Stimulated activated CD4-positive, alpha-beta T cell treated with anti-CD3 and anti-CD28 coated beads, Interleukin-4, amount 100 ng/mL, for 4 hours (primary cell): Measurements from ENCODE around the gene RALA.

Experiments used
- DNase-seq, 2 experiments: peaks; one replicate each; pipeline ENCODE4 v3.0.0-alpha.2; 2020

RALA gene

GRCh38 chr7:39623047-39623731 is at the start of gene RALA:
Gene RALA, plus strand, starts transcription at chr7:39623572. Its CDS starts 63,096 bp downstream, at chr7:39686668.
- DNase-seq, result peak; percentile 87 to 91

GRCh38 chr7:39574673-39575349 is 48.6 kb upstream of the RALA start:
- no peak for DNase-seq

- no peak for DNase-seq
These were observed 46.0 kb upstream of the RALA start for GRCh38 chr7:39577229-39577874.

- DNase-seq, result peak; percentile 59 to 76
These were observed 43.1 kb upstream of the RALA start for GRCh38 chr7:39580149-39580874.

- no peak for DNase-seq
These were observed 40.8 kb upstream of the RALA start for GRCh38 chr7:39582536-39582935.

GRCh38 chr7:39583539-39583938 is 39.8 kb upstream of the RALA start:
- no peak for DNase-seq

GRCh38 chr7:39587393-39587792 is 36.0 kb upstream of the RALA start:
- DNase-seq, result no peak

GRCh38 chr7:39588416-39588815 is 35.0 kb upstream of the RALA start:
- no peak for DNase-seq

GRCh38 chr7:39589323-39590111 is 33.9 kb upstream of the RALA start:
- peak; percentile 18 to 78 for DNase-seq

- DNase-seq, result no peak
These were observed 30.8 kb upstream of the RALA start for GRCh38 chr7:39592586-39592985.

GRCh38 chr7:39594988-39595620 is 28.3 kb upstream of the RALA start:
- no peak for DNase-seq

- DNase-seq, result no peak
These were observed 21.0 kb upstream of the RALA start for GRCh38 chr7:39602351-39602750.

- DNase-seq, result no peak
These were observed 19.4 kb upstream of the RALA start for GRCh38 chr7:39603924-39604323.

GRCh38 chr7:39605087-39605486 is 18.3 kb upstream of the RALA start:
- DNase-seq, result no peak

GRCh38 chr7:39606352-39606751 is 17.0 kb upstream of the RALA start:
- DNase-seq, result no peak

- DNase-seq, result no peak
These were observed 16.4 kb upstream of the RALA start for GRCh38 chr7:39606941-39607340.

- DNase-seq, result no peak
These were observed 15.5 kb upstream of the RALA start for GRCh38 chr7:39607865-39608264.

- DNase-seq, result no peak
These were observed 15.1 kb upstream of the RALA start for GRCh38 chr7:39608278-39608677.

GRCh38 chr7:39609113-39609934 is 14.0 kb upstream of the RALA start:
- no peak for DNase-seq

- no peak for DNase-seq
These were observed 13.5 kb upstream of the RALA start for GRCh38 chr7:39609935-39610263.

- no peak for DNase-seq
These were observed 9.8 kb upstream of the RALA start for GRCh38 chr7:39613577-39613976.
